ENCODE measurements around the gene OR2H1. TPM values are rescaled to one million over a fixed set of nuclear protein-coding genes. Genes with fewer than 3 reads are reported as not detected.

The OR2H1 gene
- total RNA-seq, 1 donor from 2014 or later, result not detected

GRCh38 chr6:29451471-29452193, 5.3 kb upstream of the OR2H1 start:
- no peaks in the 10 kb centered on the region for H3K9me3 ChIP-seq (ENCODE audit: low read depth)
- no peaks in the 10 kb centered on the region for H3F3A ChIP-seq (ENCODE audit: low read depth)
- Mint-ChIP-seq H3K4me1 (no peaks in the 10 kb centered on the region), H3K9me3 (no peaks in the 10 kb centered on the region), H3K36me3 (no peaks in the 10 kb centered on the region), H3K4me3 (no peak overlapping the region), H3K27ac (no peak overlapping the region), H3K27me3 (ENCODE audit: insufficient read depth, low read depth) (peaks cover 5% of the 10 kb centered on the region)
- H3K4me1 ChIP-seq, result no peaks in the 10 kb centered on the region
- no peaks in the 10 kb centered on the region for H3K27me3 ChIP-seq
- TF ChIP-seq CTCF (IDR thresholded peaks at IDR 0.05) (no peak), EZH2 (IDR thresholded peaks at IDR 0.05) (no peak), EZH2phosphoT487 (IDR thresholded peaks at IDR 0.05) (no peak)
- no peaks in the 10 kb centered on the region for H4K20me1 ChIP-seq (ENCODE audit: low read depth)
- no peak overlapping the region for H2AFZ ChIP-seq (replicated peaks)
- no peaks in the 10 kb centered on the region for H3K36me3 ChIP-seq
- H3K4me3 ChIP-seq, result no peak overlapping the region
- no peak overlapping the region for H3K27ac ChIP-seq
- no peak for DNase-seq (ENCODE audit: low spot score)
- no peaks in the 10 kb centered on the region for H3K79me2 ChIP-seq (ENCODE audit: low read depth)
- no peak overlapping the region for H3K9ac ChIP-seq
- H3K4me2 ChIP-seq, result no peak overlapping the region

GRCh38 chr6:29461021-29461814, 4.3 kb downstream of the OR2H1 start:
- H3K4me3 ChIP-seq, result no peak overlapping the region
- Mint-ChIP-seq H3K9me3 (no peaks in the 10 kb centered on the region), H3K4me1 (no peaks in the 10 kb centered on the region), H3K4me3 (no peak overlapping the region), H3K27me3 (ENCODE audit: insufficient read depth, low read depth) (no peaks in the 10 kb centered on the region), H3K27ac (no peak overlapping the region), H3K36me3 (no peaks in the 10 kb centered on the region)
- H4K20me1 ChIP-seq (ENCODE audit: low read depth), result no peaks in the 10 kb centered on the region
- TF ChIP-seq EZH2phosphoT487 (IDR thresholded peaks at IDR 0.05), result no peak
- H3K9ac ChIP-seq, result no peak overlapping the region
- H3K27me3 ChIP-seq, result no peaks in the 10 kb centered on the region
- no peak overlapping the region for H3K4me2 ChIP-seq
- H3K4me1 ChIP-seq, result no peaks in the 10 kb centered on the region
- no peak overlapping the region for H3K27ac ChIP-seq
- H2AFZ ChIP-seq (replicated peaks), result no peak overlapping the region
- no peak for DNase-seq (ENCODE audit: low spot score)
- H3K79me2 ChIP-seq (ENCODE audit: low read depth), result no peaks in the 10 kb centered on the region
- no peaks in the 10 kb centered on the region for H3K9me3 ChIP-seq (ENCODE audit: low read depth)
- H3K36me3 ChIP-seq, result no peaks in the 10 kb centered on the region
- no peaks in the 10 kb centered on the region for H3F3A ChIP-seq (ENCODE audit: low read depth)

GRCh38 chr6:29462022-29462421, 5.1 kb downstream of the OR2H1 start:
- Histone ChIP-seq H2AFZ (replicated peaks) (no peak overlapping the region), H3K36me3 (no peaks in the 10 kb centered on the region), H3K79me2 (ENCODE audit: low read depth) (no peaks in the 10 kb centered on the region), H3K4me3 (no peak overlapping the region), H3K9ac (no peak overlapping the region), H3K27ac (no peak overlapping the region), H4K20me1 (ENCODE audit: low read depth) (no peaks in the 10 kb centered on the region), H3K4me1 (no peaks in the 10 kb centered on the region), H3K4me2 (no peak overlapping the region), H3K27me3 (no peaks in the 10 kb centered on the region), H3F3A (ENCODE audit: low read depth) (no peaks in the 10 kb centered on the region), H3K9me3 (ENCODE audit: low read depth) (no peaks in the 10 kb centered on the region)
- H3K27me3 Mint-ChIP-seq (ENCODE audit: insufficient read depth, low read depth), result no peaks in the 10 kb centered on the region
- no peaks in the 10 kb centered on the region for H3K9me3 Mint-ChIP-seq
- DNase-seq (ENCODE audit: low spot score), result no peak
- H3K27ac Mint-ChIP-seq, result no peak overlapping the region
- no peak overlapping the region for H3K4me3 Mint-ChIP-seq
- H3K36me3 Mint-ChIP-seq, result no peaks in the 10 kb centered on the region
- no peaks in the 10 kb centered on the region for H3K4me1 Mint-ChIP-seq
- TF ChIP-seq EZH2phosphoT487 (IDR thresholded peaks at IDR 0.05) (no peak), EZH2 (IDR thresholded peaks at IDR 0.05) (no peak), CTCF (IDR thresholded peaks at IDR 0.05) (no peak)

- Histone ChIP-seq H3K9ac (no peak overlapping the region), H3K9me3 (ENCODE audit: low read depth) (no peaks in the 10 kb centered on the region), H4K20me1 (ENCODE audit: low read depth) (no peaks in the 10 kb centered on the region), H3K4me1 (no peaks in the 10 kb centered on the region), H3K36me3 (no peaks in the 10 kb centered on the region), H3F3A (ENCODE audit: low read depth) (no peaks in the 10 kb centered on the region), H3K4me3 (no peak overlapping the region), H3K27ac (no peak overlapping the region), H3K4me2 (no peak overlapping the region), H3K27me3 (no peaks in the 10 kb centered on the region), H3K79me2 (ENCODE audit: low read depth) (no peaks in the 10 kb centered on the region), H2AFZ (replicated peaks) (no peak overlapping the region)
- TF ChIP-seq EZH2 (IDR thresholded peaks at IDR 0.05) (no peak), EZH2phosphoT487 (IDR thresholded peaks at IDR 0.05) (no peak), CTCF (IDR thresholded peaks at IDR 0.05) (no peak)
- no peak for DNase-seq (ENCODE audit: low spot score)
- Mint-ChIP-seq H3K36me3 (no peaks in the 10 kb centered on the region), H3K9me3 (no peaks in the 10 kb centered on the region), H3K27me3 (ENCODE audit: insufficient read depth, low read depth) (no peaks in the 10 kb centered on the region), H3K4me3 (no peak overlapping the region), H3K27ac (no peak overlapping the region), H3K4me1 (no peaks in the 10 kb centered on the region)
These were observed 8.3 kb downstream of the OR2H1 start for GRCh38 chr6:29465279-29465678.
